Ishikawa (cell line): Measurements from ENCODE around the gene MZT2B.

ENCODE experiments used
- CEBPB ChIP-seq: IDR thresholded peaks from 2 replicates; pipeline ENCODE4 v1.6.1; 2012
- CREB1 ChIP-seq: IDR thresholded peaks from 2 replicates; pipeline ENCODE4 v1.6.1; 2012; ENCODE audit warnings: low read depth
- EGR1 ChIP-seq: IDR thresholded peaks from 2 replicates; pipeline ENCODE4 v1.6.1; 2012
- EP300 ChIP-seq: IDR thresholded peaks from 2 replicates; pipeline ENCODE4 v1.6.1; 2012; ENCODE audit warnings: borderline replicate concordance
- FOXM1 ChIP-seq: IDR thresholded peaks from 2 replicates; pipeline ENCODE4 v1.6.1; 2012; ENCODE audit warnings: low read depth, borderline replicate concordance
- MAX ChIP-seq: IDR thresholded peaks from 2 replicates; pipeline ENCODE4 v1.6.1; 2012
- NFIC ChIP-seq: IDR thresholded peaks from 2 replicates; pipeline ENCODE4 v1.6.1; 2012
- RAD21 ChIP-seq: IDR thresholded peaks from 2 replicates; pipeline ENCODE4 v1.6.1; 2012; ENCODE audit warnings: low read depth
- REST ChIP-seq: IDR thresholded peaks from 2 replicates; pipeline ENCODE4 v1.6.1; 2012; ENCODE audit warnings: low read depth, mild to moderate bottlenecking
- TAF1 ChIP-seq: IDR thresholded peaks from 2 replicates; pipeline ENCODE4 v1.6.1; 2012; ENCODE audit warnings: low read depth, mild to moderate bottlenecking
- TCF12 ChIP-seq: IDR thresholded peaks from 2 replicates; pipeline ENCODE4 v1.6.1; 2012; ENCODE audit warnings: low read depth
- TEAD4 ChIP-seq: IDR thresholded peaks from 2 replicates; pipeline ENCODE4 v1.6.1; 2012
- USF1 ChIP-seq: IDR thresholded peaks from 2 replicates; pipeline ENCODE4 v1.6.1; 2012
- YY1 ChIP-seq: IDR thresholded peaks from 2 replicates; pipeline ENCODE4 v1.6.1; 2012; ENCODE audit warnings: low read depth
- ZBTB7A ChIP-seq: IDR thresholded peaks from 2 replicates; pipeline ENCODE4 v1.6.1; 2012; ENCODE audit warnings: low read depth

The MZT2B gene

DNA sequence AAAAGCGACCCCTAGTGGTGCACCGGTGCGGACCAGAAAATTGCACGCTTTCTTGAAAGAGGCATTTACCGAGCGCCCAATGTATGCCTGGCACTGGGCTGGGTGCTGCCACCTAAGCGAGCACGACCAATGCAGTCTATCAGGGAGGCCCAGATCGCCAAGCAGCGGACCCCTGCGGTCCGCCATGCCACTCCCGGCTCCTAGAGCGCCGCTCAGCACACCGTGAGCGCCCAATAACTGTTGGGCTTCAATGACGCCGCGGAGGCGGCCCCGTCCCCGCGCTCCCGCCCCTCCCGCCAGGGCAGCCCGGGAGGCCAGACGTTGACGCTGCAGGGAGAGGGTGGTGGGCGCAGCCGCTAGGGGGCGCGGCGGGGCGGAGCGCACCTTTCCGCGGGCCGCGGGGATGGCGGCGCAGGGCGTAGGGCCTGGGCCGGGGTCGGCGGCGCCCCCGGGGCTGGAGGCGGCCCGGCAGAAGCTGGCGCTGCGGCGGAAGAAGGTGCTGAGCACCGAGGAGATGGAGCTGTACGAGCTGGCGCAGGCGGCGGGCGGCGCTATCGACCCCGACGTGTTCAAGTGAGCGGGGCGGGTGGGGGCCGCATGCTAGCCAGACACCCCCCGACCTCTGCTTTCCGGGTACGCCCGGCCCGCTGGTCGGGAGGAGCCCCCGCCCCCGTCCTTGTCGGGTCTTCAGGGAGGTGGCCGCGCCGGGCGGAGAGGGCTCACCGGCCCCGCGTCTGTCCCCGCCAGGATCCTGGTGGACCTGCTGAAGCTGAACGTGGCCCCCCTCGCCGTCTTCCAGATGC, at the start of gene MZT2B:
MZT2B (plus strand) TSS at position 383 of the 803 bp plus-strand sequence; CDS start at position 404, 21 bp downstream.
- peak; percentile 40; the same call in 1 of the 2 replicates for TF ChIP-seq CREB1
- peak; percentile 43; the same call in 1 of the 2 replicates for TF ChIP-seq RAD21
- peak; percentile 96; the same call in 1 of the 2 replicates for TF ChIP-seq ZBTB7A
- 0 out of 2 replicates have a peak, but pooled peaks have one; percentile 15 for TF ChIP-seq EGR1
- TF ChIP-seq MAX: 0 out of 2 replicates have a peak, but pooled peaks have one; percentile 49
- TF ChIP-seq YY1: peak; percentile 67; the same call in 1 of the 2 replicates

DNA sequence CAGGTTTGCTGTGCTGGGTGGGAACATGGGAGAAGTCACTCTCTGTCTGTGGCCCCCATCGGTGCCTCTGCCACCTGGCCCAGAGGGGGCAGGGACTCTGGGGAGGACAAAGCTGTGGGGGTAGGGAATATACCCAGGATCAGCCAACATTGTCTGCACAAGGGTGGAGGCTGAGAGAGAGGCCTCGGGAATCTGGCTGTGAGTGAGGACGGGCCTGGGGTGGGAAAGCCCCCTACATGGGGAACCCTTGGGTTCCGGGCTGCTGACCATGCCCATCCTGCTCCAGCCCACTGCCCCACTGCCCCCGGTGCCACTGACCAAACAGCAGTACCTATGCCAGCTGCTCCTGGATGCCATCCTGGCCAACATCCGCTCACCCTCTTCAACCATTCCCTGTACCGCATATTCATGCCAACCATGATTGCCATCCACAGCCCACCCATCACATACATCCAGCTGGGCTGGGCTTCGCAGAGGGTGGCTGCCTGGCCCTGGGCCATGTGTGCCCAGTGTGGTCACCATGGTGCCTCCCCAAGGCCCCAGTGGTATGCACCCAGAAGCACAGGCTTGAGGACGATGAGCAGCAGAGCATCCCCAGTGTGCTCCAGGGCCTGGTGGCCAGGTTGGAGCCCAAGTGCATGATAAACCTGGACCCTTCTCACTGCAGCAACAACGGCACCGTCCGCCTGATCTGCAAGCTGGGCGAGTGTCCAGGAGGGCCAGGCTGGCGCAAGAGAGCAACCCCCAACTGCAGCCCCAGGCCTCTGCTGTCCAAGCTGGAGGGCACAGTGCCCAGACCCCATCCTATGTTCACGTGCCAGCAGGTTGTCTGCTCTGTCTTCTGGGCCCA, 46.1 kb upstream of the MZT2B start:
- TF ChIP-seq CEBPB (no peak), TEAD4 (no peak), TCF12 (no peak)

DNA sequence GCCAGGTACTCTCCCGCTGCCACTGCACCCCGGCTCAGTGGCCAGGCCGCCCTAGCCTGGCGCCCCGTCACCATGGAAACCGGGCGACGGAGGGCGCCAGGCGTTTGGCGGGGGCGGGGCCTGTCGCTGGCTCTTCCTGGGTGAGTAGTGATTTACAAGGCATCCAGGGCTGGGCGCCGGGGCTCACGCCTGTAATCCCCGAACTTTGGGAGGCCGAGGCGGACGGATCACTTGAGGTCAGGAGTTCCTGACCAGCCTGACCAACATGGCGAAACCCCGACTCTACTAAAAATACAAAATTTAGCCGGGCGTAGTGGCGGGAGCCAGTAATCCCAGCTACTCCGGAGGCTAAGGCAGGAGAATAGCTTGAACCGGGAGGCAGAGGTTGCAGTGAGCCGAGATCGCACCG, 37.1 kb upstream of the MZT2B start, which contains the start of gene CCDC74B:
CCDC74B (minus strand) TSS at position 107 of the 409 bp plus-strand sequence. CDS start 116 bp downstream, outside the sequence.
- TF ChIP-seq TAF1: 0 out of 2 replicates have a peak, but pooled peaks have one; percentile 12

- no peak for TF ChIP-seq EGR1
- TF ChIP-seq NFIC: no peak
- TF ChIP-seq REST: no peak
These were observed 31.6 kb upstream of the MZT2B start for GRCh38 chr2:130150181-130151144.

DNA sequence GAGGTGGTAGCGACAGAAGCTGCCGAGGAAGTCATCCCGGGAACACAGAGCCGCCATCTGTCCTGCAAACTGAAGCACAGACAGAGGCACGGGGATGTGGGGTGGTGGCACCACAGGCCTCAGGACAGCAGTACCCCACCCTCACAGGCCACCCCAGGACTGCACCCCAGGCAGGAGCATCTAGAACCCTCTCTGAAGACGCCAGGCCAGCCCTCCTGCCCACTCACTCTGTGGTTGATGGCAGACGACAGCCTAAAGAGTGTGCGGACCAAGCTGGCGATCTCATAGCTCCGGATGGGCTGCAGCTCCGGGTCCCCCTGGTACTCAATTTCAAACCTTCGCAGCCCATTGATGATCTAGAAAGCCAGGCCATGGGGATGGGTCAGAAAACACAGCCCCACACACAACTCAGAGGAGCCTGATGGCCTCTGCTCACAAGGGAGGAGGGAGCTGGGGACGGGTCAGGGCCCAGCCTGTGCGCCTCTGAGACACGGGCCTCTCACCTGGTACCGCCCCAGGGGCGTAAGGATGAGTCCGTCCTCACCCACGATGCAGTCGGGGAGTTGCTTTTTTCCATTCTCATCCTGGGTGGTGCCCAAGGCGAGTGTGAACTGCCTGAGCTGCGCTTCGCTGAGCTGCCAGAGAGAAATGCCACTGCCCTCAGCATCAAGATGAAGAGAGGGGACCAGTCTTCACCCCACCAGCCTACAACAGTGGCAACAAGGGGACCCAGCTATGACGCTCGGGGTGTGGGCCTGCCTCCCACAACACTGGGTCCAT, 29.1 kb upstream of the MZT2B start:
- TF ChIP-seq YY1 (no peak), TCF12 (no peak), TEAD4 (no peak), EP300 (no peak), MAX (no peak), NFIC (no peak), USF1 (no peak), FOXM1 (no peak), REST (no peak), CEBPB (no peak), ZBTB7A (no peak), TAF1 (no peak), EGR1 (no peak), RAD21 (no peak), CREB1 (no peak)
